HG03045 (cell line): ENCODE measurements around the gene ANO2.
A peak's percentile ranks its signal among the peaks of the same experiment; 100 is the strongest.

Experiments used
- ATAC-seq: cut with Tn5 transposase; IDR thresholded peaks from one replicate; pipeline ENCODE4 v1.9.1; 2021; ENCODE audit warnings: mild to moderate bottlenecking, moderate library complexity; ENCODE audit not compliant: unreplicated experiment

Gene ANO2

DNA sequence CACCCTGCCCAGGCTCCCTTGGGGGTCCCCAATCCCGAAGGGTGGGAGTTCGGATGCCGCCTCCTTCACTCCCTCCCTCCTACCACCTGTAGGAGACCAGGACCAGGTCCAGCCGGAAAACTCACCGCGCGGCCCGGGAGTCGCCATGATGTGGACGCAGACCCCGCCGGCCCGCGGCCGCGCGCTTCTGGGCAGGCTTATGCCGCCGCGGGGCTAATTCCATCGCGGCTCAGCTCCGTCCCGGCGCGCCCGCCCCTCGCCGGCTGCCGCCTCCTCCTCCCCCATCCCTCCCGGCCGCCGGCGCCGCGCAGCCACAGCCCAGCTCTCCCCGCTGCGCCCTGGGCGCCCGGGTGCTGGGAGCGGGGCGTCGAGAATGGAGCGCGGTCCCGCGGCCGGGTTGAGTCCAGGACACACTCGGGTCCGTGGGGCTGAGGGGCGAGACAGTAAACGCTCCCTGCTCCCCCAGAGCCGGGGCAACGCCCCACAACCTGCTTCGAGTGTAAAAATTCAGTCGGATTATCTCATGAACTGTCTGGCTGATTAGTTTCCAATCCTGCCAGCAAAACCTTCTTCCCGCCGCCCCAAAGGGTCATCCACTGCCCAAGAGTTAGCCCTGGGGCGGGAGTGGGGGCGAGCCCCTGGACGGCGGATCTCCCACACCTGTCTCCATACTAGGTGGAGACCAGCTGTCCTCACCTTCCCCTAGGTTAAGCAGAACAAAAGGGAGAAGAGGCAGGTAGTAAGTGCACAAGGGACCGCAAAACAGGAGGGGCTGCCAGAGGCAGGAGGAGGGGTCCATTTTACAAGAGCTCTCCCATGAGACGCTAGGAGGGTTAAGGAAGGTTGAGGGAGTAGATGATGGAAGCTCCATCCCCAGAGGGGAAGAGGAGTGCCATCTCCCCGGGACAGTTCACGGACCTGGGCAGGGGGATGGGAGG lies at the start of gene ANO2:
Gene ANO2 (minus strand): TSS at position 189 of the 938 bp plus-strand sequence. CDS start 42 bp downstream, at position 147.
- no peak for ATAC-seq

DNA sequence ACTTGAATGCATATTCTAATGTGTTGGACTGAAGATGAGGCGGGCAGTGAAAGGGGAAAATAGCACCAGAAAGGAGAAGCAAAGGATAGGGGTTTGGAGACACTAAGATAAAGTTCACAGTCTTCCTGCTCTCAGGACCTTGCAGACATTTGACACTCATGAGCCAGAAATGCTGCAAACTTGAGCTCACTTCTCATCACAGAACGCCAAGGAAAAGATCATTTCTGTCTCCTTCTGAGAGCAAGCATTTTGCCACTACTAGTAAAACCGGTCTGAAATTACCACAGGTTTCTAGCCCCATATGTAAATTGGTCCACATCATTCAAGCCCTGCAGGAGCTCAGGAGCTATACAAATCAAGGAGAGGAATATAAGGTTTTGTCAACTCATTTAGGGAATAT lies 44.6 kb upstream of the ANO2 start:
- no peak for ATAC-seq

DNA sequence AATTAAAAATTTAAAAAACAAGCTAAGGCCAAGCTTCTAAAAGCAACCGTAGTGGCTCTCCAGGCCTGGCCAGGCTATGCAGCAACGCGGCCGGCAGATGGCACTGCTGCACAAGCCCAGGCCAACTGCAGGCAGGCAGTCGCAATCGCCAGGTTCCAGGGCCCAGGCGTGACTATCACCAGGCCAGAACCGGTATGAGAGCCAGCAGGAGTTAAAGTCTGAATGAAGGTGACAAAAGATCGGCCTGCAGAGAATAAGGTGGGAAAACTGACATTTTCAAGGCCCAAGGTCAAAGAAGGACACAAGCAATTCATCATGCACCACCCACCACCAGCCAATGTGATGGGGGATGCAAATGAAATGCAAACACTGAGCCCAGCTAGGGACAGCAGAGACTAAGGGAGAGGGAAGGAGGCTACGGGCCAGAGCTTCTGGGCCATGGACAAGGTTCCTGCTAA lies 43.6 kb upstream of the ANO2 start:
- peak; percentile 60 for ATAC-seq

DNA sequence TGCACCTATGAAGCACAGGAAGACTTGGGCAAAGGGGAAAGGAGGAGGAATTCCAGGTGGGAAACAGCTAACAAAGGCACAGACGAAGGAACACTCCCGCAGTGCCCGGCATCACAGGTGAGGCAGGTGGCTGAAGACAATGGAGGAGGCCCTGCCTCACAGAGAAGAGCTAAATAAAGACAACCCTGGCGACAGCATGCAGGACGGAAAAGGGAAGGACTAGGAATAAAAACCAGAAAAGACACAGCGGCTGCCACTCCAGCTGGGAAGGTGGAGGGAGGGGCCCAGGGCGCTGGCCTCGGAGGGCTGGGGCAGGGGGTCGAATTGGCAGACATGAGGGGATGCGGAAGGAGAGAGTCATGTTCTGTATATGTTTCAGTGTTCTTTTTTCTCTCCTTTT lies 43.0 kb upstream of the ANO2 start:
- no peak for ATAC-seq

DNA sequence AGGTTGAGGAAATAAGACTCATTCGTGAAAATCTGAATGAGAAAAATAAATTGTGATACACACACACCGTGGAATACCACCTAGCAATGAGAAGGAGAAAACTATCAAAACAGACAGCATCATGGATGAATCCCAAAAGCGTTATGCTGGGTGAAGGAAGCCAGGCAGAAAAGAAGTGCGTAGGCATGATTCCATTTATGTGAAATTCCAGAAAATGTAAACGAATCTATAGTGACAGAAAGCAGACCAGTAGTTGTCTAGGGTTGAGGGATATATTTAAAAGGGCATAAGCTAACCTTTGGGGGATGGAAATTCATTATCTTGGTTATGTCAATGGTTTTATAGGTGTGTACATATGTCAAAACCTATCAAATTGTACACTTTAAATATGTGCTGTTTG lies 42.5 kb upstream of the ANO2 start:
- no peak for ATAC-seq

DNA sequence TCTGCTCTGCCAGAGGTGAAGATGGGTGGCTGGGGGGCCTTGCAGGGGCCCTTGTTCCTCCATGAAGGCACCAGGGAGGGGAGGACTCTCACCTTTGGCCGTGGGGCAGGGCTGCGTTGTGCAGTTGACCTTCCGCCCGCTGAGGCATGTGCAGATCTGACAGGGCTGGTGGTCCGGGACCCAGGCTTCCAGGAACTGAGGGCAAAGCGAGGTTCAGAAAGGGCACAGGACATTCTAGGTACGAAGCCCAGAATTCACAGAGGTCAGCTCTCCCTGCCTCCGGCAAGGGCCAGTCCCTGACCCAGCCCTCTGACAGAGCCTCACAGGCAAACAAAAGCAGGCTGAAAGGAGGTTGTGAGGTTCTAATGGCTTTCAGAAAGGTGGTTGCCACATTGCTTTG lies 40.4 kb upstream of the ANO2 start:
- no peak for ATAC-seq

DNA sequence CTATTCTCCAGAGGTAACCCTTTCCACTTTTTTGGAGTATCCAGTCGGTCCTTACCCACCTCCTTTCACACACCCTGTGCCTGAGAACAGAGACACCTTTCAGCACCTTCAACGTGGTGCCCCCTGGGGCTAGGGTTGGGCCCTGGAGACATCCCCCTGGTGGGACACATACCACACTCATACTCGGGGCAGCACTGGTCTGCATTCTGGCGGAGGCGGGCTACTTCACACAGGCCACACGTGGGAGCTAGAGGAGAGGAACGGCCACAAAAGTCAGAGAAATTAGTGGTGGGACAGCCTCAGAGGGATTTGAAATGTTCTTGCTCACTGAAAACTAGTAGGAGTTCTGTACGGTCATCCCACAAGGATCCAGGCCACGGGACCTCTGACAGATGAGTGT lies 39.8 kb upstream of the ANO2 start:
- ATAC-seq: no peak

DNA sequence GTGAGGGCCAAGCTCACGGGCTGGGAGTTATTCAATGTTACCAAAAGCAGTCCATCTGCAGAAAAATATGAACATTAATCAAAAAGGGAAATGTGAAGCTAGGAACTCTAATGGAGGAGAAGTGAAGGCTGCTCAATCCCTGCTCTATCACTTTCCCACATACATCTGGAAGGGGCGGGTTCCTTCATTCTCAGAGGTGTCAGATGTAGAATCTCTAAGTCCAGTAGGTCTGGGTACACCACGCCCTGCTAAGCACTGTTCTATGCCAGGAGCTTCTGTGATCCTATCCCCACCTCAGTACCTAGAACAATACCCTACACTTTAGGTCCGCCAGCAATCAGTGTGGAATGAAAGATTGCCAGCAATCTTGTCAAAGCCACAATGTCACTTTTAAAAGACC lies 37.0 kb upstream of the ANO2 start:
- no peak for ATAC-seq

DNA sequence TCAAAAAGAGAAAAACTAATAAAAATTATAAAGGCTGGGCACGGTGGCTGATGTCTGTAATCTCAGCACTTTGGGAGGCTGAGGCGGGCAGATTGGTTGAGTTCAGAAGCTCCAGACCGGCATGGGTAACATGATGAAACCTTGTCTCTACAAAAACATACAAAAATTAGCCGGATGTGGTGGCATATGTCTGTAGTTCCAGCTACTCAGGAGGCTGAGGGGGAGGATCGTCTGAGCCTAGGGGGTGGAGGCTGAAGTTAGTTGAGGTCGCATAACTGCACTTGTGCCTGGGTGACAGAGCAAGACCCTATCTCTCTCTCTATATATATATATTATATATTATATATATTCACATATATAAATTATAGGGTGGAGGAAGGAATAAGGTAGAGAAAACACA lies 32.5 kb upstream of the ANO2 start:
- no peak for ATAC-seq

DNA sequence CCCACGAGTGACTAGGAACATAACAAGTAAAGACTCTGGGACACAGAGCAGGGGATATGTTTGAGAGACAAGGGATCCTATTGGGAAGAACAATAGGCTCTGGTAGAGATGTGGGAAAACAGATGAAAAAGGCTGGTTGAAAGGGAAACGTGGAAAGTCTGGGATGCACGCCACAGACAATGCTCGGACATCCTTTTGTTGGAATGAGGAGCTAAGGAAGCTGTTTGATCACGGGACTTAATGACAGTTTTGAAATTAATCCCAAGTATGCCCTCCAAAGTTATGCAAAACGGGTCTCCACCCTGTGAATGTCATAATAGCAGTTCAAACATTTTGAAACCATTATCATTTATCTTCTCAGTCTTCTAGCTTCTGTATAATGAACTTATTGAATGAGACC lies 31.7 kb upstream of the ANO2 start:
- ATAC-seq: no peak

DNA sequence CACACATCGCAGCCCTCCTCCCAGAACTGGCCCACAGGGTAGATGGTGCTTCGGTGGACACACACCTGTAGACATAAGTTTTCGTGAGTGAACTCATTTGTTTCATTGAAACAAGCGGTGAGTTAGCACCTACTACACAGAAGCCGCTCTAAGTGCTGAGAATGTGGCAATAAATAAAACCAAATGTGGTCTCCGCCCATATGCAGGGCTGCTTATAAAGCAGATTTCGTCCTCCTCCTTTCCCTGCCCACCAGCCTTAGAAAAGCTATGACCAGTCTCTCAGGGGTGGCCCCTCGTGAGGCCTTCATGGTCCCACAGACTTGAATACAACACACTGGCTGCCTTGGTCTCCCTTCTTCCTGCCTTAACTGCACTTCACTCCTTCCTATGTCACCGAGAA lies 31.1 kb upstream of the ANO2 start:
- no peak for ATAC-seq

DNA sequence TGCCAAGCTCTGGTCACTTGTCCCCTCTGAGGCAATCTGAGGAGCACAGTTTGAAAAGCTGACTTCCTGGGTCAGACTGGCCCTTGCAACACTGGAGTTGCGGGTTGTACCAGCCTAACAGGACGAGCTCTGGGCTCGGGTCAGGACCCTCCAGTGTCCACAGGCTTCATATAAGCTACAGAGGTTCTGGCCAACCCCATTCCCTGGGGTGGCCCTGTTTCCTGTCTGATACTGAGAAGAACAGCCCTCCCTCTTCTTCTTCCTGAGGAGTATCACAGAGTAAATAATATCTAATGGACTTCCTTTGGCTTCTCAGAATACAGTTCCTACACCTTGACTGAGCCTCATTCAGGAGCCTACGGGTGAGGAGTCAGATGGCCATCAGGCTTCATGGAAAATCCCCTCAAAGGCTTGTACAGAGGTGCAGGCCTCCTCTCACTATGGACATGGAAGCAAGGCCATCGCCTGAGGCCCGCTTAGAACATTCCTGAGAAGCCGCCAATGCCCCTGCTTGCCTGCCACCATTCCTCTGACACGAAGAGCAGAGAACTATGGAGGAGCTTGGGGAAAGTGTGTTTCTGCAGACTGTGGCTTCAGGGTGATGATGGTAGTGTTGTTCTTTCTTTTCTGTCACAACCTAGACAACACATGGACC lies 28.5 kb upstream of the ANO2 start:
- no peak for ATAC-seq

DNA sequence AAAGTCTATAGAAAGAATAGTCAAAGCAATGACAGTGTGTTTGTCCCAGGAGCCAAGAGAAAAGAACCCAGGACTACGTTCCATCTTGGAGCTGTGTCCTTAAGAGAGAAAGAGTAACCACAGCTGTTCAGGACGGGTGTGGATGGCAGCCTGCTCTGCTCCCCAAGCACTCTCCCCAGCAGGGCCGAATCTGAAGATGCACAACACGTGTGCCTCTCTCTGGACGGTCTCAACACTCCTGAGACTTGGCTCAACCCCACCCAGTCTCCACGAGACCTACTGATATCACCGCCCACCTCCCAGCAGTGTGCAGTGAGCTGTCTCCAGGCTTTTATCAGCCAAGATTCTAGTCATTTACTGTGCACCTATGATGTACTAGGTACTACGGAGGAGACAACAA lies 27.3 kb upstream of the ANO2 start:
- no peak for ATAC-seq

DNA sequence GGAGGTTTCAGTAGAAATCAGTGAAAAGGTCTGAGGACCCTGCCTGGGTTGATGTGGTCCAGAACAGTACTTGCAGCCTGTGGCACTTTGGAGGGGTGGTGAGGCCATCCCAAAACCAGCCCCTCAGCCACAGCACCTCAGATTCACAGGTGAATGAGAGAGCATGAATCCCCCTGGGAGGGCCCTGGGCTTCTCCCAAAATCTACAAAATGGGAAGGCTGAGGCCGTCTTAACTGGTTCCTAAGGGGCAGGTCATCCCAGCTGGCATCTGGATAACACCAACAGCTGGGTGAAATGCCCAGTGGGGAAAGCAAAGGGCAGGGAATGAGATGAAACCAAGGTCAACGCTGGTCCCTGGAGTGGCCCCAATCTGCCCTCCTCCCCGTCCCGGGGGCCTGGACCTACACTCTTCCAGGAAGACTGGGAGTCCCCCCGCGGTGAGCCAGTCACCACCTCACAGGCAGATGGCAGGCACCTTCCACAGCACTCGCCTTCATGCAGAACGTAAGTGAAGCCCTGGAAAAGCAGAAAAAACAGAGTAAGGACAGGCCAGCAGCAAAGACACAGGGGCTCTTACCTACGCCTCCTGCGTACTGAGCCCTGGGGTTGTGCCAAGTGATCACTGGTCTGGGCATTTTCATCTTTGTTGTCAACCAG lies 26.3 kb upstream of the ANO2 start:
- no peak for ATAC-seq

DNA sequence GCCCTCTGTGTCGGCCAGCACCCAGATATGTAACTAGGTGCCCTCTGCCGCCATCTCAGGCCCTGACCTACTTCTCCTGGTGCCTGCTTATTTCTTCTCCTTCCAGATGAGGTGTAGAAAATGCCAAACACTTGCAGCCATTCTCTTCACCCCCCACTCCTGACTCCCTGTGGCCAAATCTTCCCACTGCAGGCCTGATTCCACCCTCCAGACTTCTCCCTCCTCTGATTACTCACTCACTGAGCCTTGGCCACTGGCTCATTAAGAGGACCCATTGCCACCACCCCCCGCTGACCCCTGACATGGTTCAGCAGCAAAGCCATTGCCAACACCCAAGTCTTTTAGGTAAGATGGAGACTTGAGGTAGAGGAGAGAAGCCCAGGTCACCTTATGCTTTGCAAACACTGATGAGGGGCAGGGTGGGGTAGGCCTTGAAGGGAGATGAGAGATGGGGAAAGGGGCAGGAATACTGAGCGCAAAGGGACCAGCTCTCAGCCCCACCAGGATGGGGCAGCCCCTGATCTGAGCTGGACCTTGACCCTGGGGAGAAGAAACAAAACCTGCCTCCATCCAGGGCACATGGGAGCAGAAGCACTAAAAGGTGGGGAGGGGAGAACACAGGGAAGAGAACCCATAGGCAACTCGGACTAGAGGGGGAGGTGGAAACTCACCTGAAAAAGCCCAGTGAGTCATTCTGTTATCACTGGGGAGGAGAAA lies 25.1 kb upstream of the ANO2 start:
- ATAC-seq: no peak

DNA sequence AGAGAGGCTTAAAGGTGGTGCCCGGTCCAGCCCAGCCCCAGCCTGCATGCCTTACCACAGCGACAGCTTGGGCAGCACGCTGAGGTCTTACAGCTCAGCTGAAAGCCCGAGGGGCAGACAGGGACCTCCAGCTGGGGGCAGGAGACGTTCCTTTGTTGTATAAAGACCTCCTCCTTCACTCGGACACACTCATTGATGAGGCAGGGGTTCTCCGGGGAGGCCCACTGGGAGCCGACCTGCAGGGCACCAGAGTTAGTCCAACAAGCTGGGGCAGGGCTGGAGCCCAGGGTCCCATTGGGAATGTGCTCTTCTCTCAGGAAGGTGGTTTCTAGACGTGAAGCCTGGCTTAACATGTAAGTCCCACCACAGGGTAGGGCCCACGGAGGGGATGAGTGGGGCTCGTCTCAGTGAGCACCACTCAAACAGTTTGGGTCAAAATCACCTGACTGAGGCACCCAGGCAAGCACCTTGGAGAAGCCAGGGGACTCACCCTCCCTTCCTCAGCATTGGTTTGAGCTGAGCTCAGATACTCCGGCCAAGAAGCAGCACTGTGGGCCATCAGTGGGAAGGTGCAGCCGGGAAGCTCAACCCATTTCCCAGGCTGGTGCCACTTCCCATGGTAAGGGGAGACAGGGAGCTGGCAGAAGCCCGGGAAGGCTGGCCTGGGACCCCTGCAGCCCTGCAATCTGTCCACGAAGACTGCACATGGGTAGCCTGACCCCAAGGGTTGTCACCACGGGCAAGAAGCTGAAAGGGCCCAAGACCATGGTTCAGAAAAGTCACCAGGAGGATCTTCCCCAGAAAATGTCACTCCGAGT lies 24.3 kb upstream of the ANO2 start:
- ATAC-seq: no peak

DNA sequence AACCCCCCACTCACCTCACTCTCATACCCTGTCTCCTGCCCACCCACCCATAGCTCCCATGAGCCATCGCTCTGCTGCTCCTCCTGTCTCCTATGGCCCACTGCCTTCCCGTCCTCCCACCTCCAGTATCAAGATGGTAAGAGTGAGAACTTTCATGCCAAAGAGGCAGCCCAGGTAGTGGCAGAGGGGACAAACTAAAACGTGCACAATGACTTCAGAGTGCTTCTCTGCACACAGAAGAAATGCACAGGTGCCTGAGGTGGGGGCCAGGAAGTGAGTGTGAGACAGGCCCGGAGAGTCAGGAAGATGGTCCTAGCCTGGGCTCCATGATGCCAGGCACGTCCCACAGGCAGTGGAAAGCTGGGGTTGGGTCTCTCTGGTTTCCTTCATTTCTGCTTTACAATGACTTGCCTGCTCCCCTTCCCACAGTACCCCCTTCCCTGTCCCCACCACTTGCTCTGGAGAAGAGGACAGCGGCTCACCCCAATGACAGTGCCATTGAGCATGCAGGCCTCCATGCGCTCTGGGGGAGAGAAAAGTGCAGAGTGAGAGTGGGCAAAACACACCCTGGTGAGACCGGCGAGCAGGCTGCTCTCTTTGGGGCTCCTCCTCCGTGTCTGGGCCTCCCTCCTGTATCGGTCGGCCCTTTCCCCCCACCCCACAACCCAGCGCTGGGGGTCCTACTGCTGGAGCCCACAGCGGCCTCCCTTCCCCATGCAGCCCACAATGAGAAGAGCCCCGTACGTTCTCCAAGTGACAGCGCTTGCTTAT lies 22.8 kb upstream of the ANO2 start:
- no peak for ATAC-seq

DNA sequence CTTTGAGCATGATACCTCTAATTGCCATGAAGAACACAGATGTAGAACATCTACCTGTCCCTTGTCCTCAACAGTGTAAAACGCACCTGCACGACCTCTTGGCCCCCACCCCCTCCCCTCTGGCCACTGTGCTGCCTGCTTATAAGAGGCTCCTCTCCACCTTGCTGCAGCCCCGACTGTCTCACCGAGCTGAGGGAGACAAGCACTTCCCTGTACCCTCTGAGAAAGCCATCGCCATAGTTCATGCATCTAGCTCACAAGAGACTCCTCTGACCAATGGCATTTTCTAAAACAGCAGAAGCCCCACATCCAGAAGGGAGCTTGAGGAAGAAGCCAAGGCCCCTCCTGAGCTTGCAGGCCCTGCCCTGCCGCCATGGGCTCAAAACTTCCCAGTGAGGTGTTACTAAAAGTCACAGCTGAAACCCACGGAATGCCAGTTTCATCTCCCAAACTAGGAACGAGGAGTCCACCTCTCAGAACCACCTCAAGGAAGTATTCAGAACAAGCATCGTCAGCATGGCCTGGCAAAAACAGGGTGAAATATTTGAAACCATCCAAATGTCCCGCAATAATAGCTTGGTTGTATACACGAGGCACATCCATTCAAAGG lies 21.5 kb upstream of the ANO2 start:
- ATAC-seq: no peak

DNA sequence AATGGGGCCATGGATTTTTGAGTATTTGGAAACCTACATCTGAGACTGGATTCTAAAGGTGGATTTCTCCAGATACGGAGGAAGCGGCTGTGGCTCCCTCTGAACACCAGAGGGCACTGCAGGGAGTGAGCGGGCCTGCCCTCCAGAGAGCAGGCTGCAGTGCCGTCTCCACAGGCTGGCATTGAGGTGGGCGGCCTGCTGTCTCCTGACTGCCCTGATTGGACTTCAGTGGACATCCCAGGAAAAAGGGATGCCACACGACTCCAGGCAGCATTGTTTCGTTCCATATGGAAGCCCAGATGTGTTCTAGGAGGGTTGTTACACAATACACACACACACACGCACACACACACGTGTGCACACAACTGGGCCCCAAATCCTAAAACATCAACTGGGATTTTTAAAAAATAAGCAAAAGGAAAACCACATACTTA lies 20.9 kb upstream of the ANO2 start:
- ATAC-seq: no peak
